NCI-H2196 treated with DMSO at 0.1 percent for 48 hours (cell line): ENCODE data around the gene PTPRD.
"Not testable (repeated sequence)": the region's sequence is repeated elsewhere in the genome, so short reads cannot be mapped to it uniquely, and the experiment has no call there.

Experiments
- DNase-seq: peaks from one replicate; lab custom pipeline; 2025; ENCODE audit not compliant: unreplicated experiment; lab: John Stamatoyannopoulos, UW

The PTPRD gene

GRCh38 chr9:9523476-9524139 lies 1089.2 kb downstream of the PTPRD start:
- no peak for DNase-seq

DNA sequence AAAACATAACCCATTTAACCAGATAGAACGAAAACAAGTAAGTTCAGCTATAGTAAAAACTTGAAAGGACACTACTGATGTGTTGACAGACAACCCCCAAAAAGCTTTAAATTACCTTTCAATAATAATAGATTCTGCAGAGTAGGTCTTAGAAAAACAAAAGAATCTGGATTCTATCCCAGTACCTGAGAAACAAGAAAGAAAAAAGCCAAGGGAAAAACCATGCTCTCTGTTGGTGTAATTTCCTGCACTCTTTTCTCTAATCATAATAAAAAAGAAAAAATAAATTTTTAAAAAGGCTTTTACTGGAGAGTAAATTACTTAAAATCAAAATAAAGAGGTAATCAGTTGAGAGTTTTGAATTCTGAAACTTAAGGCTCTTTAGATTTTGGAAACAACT lies 1090.4 kb downstream of the PTPRD start:
- no peak for DNase-seq

DNA sequence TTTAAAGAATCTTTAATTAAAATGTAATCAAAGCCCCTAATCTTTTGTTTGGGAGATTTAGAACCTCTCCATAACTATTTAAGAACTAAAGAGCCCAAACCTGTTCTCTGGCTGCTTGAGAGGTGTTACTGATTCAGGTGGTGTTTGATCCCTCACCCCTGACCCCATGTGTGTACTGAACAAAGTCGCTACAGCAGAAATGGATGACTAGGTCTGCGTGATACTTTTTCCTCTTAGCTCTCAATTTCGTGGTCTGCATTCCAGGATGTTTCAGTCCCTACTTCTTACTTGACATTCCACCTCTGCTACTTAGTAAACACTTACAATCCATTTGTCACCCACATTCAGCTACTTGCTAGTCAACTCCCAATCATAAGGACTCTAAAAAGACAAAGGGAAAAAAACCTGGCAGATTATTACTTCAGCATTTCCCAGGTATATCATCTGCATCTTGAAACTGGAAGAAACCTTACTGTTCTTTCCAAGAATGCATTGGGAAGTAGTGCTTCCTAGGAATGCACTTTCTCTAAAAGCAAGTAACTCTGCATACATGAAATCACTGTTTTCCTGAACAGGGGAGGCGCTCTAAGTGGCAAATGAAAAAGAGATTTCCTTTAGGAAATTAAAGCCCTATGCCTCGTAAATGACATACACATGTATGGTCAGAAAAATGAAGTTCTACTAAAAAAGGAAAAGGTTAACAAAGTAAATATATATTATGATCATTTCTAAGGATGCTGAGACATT lies 1091.6 kb downstream of the PTPRD start:
- DNase-seq = no peak

GRCh38 chr9:9504869-9505268 lies 1107.9 kb downstream of the PTPRD start:
- no peak for DNase-seq

GRCh38 chr9:9499546-9499945 lies 1113.3 kb downstream of the PTPRD start:
- DNase-seq = no peak

DNA sequence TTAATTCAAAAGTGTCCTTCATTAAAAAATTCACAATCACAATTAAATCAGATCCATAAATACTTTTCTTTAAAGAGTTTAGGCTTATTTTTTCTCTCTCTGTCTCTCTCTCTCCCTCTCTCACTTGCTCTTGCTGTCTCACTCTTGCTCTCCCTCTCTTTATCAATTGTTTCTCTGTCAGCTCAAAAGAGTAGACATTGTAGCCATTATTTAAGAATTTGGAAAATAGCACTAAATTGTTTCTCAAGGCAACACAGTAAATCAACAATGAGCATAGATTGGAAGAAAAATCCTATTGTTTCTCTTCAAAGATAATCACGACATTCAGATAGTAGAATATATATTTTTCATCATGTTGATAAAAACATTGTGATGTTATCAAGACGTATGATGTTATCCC lies 1114.0 kb downstream of the PTPRD start:
- no peak for DNase-seq

- no peak for DNase-seq
These were observed 1114.7 kb downstream of the PTPRD start for GRCh38 chr9:9498128-9498527.

- no peak for DNase-seq
These were observed 1118.5 kb downstream of the PTPRD start for GRCh38 chr9:9494336-9494735.

DNA sequence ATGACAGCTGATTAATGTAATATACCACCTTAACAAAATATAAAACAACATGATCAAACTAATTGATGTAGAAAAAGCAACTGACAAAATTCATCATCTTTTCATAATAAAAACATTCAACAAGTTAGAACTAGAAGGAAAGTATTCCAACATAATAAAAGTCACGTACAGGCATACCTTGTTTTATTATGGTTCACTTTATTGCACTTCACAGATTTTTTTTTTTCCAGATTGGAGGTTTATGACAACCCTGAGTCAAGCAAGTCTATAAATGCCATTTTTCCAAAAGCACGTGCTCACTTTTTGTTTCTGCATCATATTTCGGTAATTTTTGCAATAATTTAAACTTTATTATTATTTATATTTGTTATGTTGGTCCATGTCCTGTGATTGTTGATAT lies 1120.3 kb downstream of the PTPRD start:
- no peak for DNase-seq

- DNase-seq = no peak
These were observed 1123.6 kb downstream of the PTPRD start for GRCh38 chr9:9489183-9489582.

DNA sequence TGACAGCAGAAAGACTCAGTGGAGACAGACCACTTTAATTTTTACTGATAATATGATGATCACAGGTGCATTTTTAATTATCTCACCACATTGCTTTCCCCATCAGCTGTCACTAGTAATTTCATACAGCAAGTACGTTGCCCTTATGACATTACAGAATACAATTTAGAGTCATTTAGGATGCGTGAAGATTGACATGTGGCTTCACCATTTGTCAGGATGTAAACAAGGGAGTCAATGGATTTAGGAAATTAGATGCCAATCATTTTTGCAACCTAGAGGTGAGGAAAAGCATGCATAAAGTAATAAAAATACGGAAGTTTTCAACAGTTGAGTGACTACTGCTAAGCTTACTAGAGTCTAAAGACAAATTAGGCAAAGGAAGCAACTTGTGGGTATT lies 1129.6 kb downstream of the PTPRD start:
- no peak for DNase-seq

- DNase-seq = no peak
These were observed 1134.1 kb downstream of the PTPRD start for GRCh38 chr9:9478741-9479140.

- no peak for DNase-seq
These were observed 1143.5 kb downstream of the PTPRD start for GRCh38 chr9:9469271-9469670.

- DNase-seq = not testable (repeated sequence)
These were observed 1170.9 kb downstream of the PTPRD start for GRCh38 chr9:9441874-9442273.

GRCh38 chr9:9437641-9438040 lies 1175.2 kb downstream of the PTPRD start:
- DNase-seq = no peak

- DNase-seq = not testable (repeated sequence)
These were observed 1186.3 kb downstream of the PTPRD start for GRCh38 chr9:9426454-9426853.

- no peak for DNase-seq
These were observed 1200.6 kb downstream of the PTPRD start for GRCh38 chr9:9412241-9412640.

DNA sequence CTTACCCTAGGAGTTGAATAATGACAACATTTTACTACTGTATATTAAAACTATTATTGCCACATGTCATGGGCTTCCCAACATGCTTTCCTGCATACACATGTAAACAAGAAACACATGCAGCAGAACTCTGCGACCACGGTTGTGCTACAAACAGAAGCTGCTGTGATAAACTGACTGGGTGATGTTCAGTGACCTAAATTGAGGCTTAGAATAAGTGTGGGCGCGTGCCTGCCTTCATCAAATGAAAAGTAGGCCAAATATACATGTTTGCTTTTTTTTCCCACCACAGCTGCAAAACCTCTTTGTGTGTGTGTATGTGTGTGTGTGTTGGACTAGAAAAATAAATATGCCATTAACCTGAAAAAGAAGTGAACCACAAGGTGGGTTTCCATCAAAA lies 1202.1 kb downstream of the PTPRD start:
- DNase-seq = no peak

- DNase-seq = no peak
These were observed 1212.8 kb downstream of the PTPRD start for GRCh38 chr9:9399982-9400381.

- DNase-seq = no peak
These were observed 1216.3 kb downstream of the PTPRD start for GRCh38 chr9:9396518-9396917.

- no peak for DNase-seq
These were observed 1217.3 kb downstream of the PTPRD start for GRCh38 chr9:9395539-9395938.

DNA sequence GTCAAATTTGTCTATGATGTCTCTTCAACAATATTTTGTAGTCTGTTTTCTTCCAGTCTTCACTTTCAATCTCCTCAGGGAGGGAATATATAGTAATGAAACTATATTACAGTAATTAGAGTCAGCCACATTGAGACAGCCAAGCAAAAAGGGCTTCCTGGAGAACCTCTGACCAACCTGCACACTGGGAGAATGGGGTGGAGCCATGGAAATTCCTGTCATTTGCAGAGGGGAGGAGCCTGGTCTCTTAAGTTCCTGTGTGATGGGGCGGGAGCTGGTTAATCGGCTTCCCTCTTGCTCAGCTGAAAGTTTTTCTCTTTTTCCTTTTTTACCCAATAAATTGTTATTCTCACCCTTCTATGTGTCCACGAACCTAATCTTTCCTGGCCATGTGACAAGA lies 1220.0 kb downstream of the PTPRD start:
- no peak for DNase-seq

GRCh38 chr9:9389904-9390303 lies 1222.9 kb downstream of the PTPRD start:
- no peak for DNase-seq
